RWPE2 (cell line): ENCODE results near the gene PSENEN.
A peak's percentile ranks its signal among the peaks of the same experiment; 100 is the strongest.

ENCODE experiments used
- ATAC-seq: fragments of 200-7000 bp; cut with Tn5 transposase; 3 replicates; pipeline ENCODE4 v1.9.1; 2021; ENCODE audit warnings: low read depth
- DNase-seq: peaks from one replicate; pipeline ENCODE4 v3.0.0-alpha.2; 2020; ENCODE audit warnings: low spot score
- H3K27ac ChIP-seq: fragments of 450-650 bp; 2 replicates; pipeline ENCODE4 v1.5.1; 2017; ENCODE audit warnings: mild to moderate bottlenecking; ENCODE audit not compliant: poor library complexity, severe bottlenecking
- H3K27me3 ChIP-seq: fragments of 250-450 bp; sonication (Bioruptor Pico); 2 replicates; pipeline ENCODE4 v1.5.1; 2021; ENCODE audit warnings: mild to moderate bottlenecking, moderate library complexity; ENCODE audit not compliant: insufficient read depth, poor library complexity, severe bottlenecking
- H3K36me3 ChIP-seq: fragments of 250-450 bp; sonication (Bioruptor Pico); 2 replicates; pipeline ENCODE4 v1.5.1; 2020; ENCODE audit warnings: low read depth, mild to moderate bottlenecking, moderate library complexity
- H3K4me1 ChIP-seq: fragments of 250-450 bp; sonication (Bioruptor Pico); 2 replicates; pipeline ENCODE4 v1.5.1; 2021; ENCODE audit warnings: mild to moderate bottlenecking, moderate library complexity; ENCODE audit not compliant: insufficient read depth, poor library complexity, severe bottlenecking
- H3K4me3 ChIP-seq: fragments of 250-450 bp; sonication (Bioruptor Pico); 2 replicates; pipeline ENCODE4 v1.5.1; 2021; ENCODE audit warnings: mild to moderate bottlenecking, moderate library complexity; ENCODE audit not compliant: severe bottlenecking
- H3K9me3 ChIP-seq: fragments of 250-450 bp; sonication (Bioruptor Pico); 2 replicates; pipeline ENCODE4 v1.5.1; 2021; ENCODE audit warnings: mild to moderate bottlenecking, moderate library complexity; ENCODE audit not compliant: severe bottlenecking
- TF ChIP-seq, protein P1 (sequence below): fragments of 450-650 bp; IDR thresholded peaks from one replicate; pipeline ENCODE4 v1.5.1; 2017; ENCODE audit warnings: mild to moderate bottlenecking, moderate library complexity; ENCODE audit not compliant: poor library complexity, severe bottlenecking

PSENEN gene

GRCh38 chr19:35712567-35713505 lies 32.6 kb upstream of the PSENEN start:
- TF ChIP-seq, protein P1, sequence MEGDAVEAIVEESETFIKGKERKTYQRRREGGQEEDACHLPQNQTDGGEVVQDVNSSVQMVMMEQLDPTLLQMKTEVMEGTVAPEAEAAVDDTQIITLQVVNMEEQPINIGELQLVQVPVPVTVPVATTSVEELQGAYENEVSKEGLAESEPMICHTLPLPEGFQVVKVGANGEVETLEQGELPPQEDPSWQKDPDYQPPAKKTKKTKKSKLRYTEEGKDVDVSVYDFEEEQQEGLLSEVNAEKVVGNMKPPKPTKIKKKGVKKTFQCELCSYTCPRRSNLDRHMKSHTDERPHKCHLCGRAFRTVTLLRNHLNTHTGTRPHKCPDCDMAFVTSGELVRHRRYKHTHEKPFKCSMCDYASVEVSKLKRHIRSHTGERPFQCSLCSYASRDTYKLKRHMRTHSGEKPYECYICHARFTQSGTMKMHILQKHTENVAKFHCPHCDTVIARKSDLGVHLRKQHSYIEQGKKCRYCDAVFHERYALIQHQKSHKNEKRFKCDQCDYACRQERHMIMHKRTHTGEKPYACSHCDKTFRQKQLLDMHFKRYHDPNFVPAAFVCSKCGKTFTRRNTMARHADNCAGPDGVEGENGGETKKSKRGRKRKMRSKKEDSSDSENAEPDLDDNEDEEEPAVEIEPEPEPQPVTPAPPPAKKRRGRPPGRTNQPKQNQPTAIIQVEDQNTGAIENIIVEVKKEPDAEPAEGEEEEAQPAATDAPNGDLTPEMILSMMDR, result no peak
- no peaks in the 10 kb centered on the region for H3K9me3 ChIP-seq
- H3K36me3 ChIP-seq, result no peaks in the 10 kb centered on the region
- no peak overlapping the region for H3K27ac ChIP-seq
- no peak for ATAC-seq
- no peaks in the 10 kb centered on the region for H3K4me1 ChIP-seq
- H3K27me3 ChIP-seq, result no peaks in the 10 kb centered on the region
- DNase-seq, result no peak
- no peak overlapping the region for H3K4me3 ChIP-seq

- Histone ChIP-seq H3K36me3 (no peaks in the 10 kb centered on the region), H3K4me1 (no peaks in the 10 kb centered on the region), H3K9me3 (no peaks in the 10 kb centered on the region), H3K27me3 (no peaks in the 10 kb centered on the region), H3K27ac (no peak overlapping the region), H3K4me3 (no peak overlapping the region)
- DNase-seq, result no peak
- no peak for ATAC-seq
- TF ChIP-seq, protein P1, result no peak
Measured at GRCh38 chr19:35713506-35713850, 32.0 kb upstream of the PSENEN start.

DNA sequence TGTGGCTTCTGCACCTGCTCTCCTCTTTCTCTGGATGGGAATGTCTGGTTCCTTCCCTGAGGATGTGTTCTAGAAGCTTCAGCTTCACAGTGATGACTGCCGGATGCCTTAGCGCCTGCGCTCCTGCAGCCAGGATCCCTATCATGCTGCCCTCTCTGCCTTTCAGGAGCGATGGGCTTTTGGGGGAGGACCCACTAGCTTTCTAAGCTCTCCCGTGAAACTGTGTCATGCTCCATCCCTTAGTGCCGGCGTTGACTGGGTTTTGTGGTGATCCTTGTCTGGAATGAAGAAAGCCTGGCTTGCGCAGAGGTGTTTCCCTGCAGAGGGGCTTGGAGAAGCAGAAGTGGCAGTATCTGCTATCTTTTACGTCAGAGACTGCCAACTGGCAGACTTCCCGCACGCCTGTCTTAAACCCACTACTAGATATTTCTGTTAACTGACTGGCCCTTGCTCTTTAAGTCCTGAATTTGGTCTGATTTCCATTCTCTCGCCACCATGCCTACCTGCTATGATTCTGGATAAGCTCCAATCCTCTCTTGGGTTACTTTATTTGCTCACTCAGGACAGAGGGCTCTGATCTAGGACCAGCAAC lies 31.5 kb upstream of the PSENEN start:
- H3K27me3 ChIP-seq, result no peaks in the 10 kb centered on the region
- no peaks in the 10 kb centered on the region for H3K4me1 ChIP-seq
- TF ChIP-seq, protein P1, result no peak
- ATAC-seq, result no peak
- no peaks in the 10 kb centered on the region for H3K36me3 ChIP-seq
- no peak overlapping the region for H3K27ac ChIP-seq
- no peaks in the 10 kb centered on the region for H3K9me3 ChIP-seq
- peak; percentile 45 for DNase-seq
- H3K4me3 ChIP-seq, result no peak overlapping the region

DNA sequence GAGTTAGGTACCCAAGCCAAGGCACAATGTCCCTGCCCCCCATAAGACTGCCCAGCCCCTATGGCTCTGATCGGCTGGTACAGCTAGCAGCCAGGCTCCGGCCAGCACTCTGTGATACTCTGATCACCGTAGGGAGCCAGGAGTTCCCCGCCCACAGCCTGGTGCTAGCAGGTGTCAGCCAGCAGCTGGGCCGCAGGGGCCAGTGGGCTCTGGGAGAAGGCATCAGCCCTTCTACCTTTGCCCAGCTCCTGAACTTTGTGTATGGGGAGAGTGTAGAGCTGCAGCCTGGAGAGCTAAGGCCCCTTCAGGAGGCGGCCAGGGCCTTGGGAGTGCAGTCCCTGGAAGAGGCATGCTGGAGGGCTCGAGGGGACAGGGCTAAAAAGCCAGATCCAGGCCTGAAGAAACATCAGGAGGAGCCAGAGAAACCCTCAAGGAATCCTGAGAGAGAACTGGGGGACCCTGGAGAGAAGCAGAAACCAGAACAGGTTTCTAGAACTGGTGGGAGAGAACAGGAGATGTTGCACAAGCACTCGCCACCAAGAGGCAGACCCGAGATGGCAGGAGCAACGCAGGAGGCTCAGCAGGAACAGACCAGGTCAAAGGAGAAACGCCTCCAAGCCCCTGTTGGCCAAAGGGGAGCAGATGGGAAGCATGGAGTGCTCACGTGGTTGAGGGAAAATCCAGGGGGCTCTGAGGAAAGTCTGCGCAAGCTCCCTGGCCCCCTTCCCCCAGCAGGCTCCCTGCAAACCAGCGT lies 30.7 kb upstream of the PSENEN start:
- no peak overlapping the region for H3K4me3 ChIP-seq
- no peaks in the 10 kb centered on the region for H3K4me1 ChIP-seq
- TF ChIP-seq, protein P1, result no peak
- no peak overlapping the region for H3K27ac ChIP-seq
- no peaks in the 10 kb centered on the region for H3K9me3 ChIP-seq
- no peaks in the 10 kb centered on the region for H3K27me3 ChIP-seq
- peaks cover 6% of the 10 kb centered on the region for H3K36me3 ChIP-seq
- ATAC-seq (no peak), DNase-seq (no peak)
